ENCODE data around the gene PILRA. TPM values are rescaled to one million over a fixed set of nuclear protein-coding genes. Genes with fewer than 3 reads are reported as not detected.
"Not testable (repeated sequence)": the region's sequence is repeated elsewhere in the genome, so short reads cannot be mapped to it uniquely, and the experiment has no call there.

Gene PILRA
- total RNA-seq, 1 experiment from 2014 or later, result 0.57 TPM

- DNase-seq (ENCODE audit: extremely low read depth, low read depth), result no peak
These were observed 16.1 kb upstream of the PILRA start for GRCh38 chr7:100357131-100357561.

DNA sequence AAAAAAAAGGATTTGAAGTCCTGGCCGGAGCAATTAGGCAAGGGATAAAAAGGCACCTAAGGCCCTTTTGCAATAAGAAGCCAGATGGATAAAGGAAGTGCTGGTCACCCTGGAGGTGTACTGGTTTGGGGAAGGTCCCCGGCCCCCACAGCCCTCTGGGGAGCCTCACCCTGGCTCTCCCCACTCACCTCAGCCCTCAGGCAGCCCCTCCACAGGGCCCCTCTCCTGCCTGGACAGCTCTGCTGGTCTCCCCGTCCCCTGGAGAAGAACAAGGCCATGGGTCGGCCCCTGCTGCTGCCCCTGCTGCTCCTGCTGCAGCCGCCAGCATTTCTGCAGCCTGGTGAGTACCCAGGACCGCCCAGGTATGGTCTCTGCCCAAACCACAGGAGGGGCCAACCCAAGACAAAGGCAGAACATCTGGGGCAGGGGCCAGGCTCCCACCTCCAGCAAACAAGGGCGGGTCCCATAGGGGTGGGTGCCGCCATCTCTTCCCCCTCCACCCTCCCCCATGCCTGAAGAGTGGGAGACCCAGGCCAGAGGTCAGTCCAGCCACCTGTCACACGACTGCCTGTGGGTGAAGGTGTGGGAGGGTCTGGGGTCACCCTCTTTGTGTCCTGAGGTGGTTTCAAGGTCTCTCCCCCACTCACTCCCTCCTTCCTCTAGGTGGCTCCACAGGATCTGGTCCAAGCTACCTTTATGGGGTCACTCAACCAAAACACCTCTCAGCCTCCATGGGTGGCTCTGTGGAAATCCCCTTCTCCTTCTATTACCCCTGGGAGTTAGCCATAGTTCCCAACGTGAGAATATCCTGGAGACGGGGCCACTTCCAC is 15.0 kb upstream of the PILRA start, which contains the start of gene PILRB:
Gene PILRB, plus strand, starts transcription at position 91 of the 830 bp plus-strand sequence. Its CDS starts 186 bp downstream, at position 277.
- no peak for DNase-seq (ENCODE audit: extremely low read depth, low read depth)

- DNase-seq (ENCODE audit: extremely low read depth, low read depth), result no peak
These were observed 14.5 kb upstream of the PILRA start for GRCh38 chr7:100358857-100359212.

DNA sequence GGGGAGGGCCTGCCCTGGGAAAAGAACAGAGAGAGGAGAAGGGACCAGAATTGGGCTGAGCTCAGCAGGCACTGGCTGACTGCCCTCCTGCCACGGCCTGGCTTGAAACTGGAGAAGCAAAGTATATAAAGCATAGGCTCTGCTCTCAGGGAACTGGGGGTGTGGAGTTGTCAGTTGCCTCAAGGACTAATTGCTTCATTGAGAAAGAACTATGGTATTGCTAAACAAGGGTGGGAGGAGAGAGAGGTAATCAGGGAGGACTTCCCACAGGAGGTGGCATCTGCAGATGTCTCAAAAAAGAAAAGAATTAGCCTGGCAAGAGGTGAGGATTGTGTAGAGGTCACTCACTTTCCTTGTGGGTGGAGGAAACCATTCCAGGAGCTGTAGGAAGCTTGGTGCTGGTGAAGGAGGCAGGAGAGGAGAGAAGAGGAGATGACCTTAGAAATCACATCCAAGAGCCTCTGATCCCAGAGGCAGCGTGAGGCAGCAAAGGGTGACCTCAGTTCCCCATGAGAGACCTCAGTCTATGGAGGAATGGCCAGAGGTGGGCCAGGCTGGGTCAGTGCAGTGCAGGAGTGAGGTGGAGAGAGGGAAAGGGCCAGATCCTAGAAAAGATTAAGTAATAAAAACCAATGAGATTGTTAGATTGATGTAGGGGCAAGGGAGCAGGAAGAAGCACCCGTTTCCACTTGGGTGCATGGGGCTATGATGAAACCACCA is 13.0 kb upstream of the PILRA start:
- DNase-seq (ENCODE audit: extremely low read depth, low read depth), result no peak

- DNase-seq (ENCODE audit: extremely low read depth, low read depth), result no peak
These were observed 10.2 kb upstream of the PILRA start for GRCh38 chr7:100363098-100363497.

DNA sequence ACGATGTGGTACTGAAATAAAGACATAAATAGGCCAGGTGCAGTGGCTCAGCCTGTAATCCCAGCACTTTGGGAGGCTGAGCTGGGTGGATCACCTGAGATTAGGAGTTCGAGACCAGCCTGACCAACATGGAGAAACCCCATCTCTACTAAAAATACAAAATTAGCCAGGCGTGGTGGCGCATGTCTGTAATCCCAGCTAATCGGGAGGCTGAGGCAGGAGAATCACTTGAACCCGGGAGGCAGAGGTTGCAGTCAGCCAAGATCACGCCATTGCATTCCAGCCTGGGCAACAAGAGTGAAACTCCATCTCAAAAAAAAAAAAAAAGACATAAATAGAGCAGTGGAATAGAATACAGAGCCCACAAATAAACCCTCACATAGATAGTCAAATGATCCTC is 9.5 kb upstream of the PILRA start:
- DNase-seq (ENCODE audit: extremely low read depth, low read depth), result not testable (repeated sequence)

GRCh38 chr7:100364480-100364879 is 8.8 kb upstream of the PILRA start:
- DNase-seq (ENCODE audit: extremely low read depth, low read depth), result no peak

DNA sequence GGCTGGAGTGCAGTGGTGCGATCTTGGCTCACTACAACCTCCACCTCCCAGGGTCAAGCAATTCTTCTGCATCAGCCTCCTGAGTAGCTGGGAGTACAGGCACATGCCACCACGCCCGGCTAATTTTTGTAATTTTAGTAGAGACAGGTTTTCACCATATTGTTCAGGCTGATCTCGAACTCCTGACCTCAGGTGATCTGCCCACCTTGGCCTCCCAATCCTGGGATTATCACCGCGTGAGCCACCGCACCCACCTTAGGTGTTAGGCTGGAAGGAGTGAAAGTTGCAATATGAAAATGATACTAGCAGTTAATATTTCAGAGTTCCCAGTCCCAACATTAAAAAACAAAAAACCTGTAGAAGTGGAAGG is 7.3 kb upstream of the PILRA start:
- not testable (repeated sequence) for DNase-seq (ENCODE audit: extremely low read depth, low read depth)

GRCh38 chr7:100366411-100367250 is 6.7 kb upstream of the PILRA start:
- no peak for DNase-seq (ENCODE audit: extremely low read depth, low read depth)

DNA sequence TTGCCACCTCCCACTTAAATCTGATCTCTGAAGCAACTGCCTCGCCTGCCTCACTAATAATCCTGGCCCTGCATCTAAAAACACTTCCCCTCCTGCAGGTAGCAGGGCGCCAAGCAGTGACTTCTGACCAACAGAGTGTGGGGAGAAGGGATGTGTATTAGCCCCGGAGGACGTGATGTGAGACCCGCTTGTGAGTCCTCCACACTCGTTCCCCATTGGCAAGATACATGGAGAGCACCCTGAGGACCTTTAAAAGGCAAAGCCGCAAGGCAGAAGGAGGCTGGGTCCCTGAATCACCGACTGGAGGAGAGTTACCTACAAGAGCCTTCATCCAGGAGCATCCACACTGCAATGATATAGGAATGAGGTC is 6.1 kb upstream of the PILRA start:
- DNase-seq (ENCODE audit: extremely low read depth, low read depth), result no peak

DNA sequence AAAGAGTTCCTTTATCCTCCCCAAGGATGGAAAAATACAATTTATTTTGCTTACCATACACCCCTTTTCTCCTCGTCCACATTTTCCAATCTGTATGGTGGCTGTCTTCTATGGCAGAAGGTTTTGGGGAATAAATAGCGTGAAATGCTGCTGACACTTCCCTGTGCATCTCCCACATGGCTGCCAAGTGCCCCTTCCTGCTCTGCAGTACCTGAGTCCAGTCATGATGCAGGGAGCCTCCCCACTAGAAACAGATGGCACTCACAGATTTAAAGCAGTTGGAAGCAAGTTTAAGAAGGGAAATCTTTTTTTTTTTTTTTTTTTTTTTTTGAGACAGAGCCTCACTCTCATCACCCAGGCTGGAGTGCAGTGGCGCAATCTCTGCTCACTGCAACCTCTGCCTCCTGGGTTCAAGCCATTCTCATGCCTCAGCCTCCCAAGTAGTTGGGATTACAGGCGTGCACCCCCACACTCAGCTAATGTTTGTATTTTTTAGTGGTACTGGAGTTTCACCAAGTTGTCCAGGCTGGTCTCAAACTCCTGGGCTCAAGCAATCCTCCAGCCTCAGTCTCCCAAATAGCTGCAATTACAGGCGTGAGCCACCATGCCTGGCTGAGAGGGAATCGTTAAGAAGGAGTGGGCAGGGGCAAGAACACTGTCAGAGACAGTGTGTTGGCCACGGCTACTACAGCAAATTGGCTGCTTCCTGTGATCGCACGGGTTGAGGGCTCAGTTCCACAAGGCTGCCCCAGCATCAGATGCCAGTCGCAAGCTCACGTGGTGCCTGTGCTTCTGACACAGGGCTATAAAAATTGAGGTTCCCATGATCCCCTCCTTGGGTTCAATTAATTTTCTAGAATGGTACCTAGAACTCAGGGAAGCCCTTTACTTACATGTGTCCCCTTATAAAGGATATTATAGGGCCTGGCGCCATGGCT is 5.3 kb upstream of the PILRA start:
- DNase-seq (ENCODE audit: extremely low read depth, low read depth), result no peak

GRCh38 chr7:100369105-100369504 is 4.2 kb upstream of the PILRA start:
- no peak for DNase-seq (ENCODE audit: extremely low read depth, low read depth)

- DNase-seq (ENCODE audit: extremely low read depth, low read depth), result no peak
These were observed 3.0 kb upstream of the PILRA start for GRCh38 chr7:100370303-100370702.

- DNase-seq (ENCODE audit: extremely low read depth, low read depth), result no peak
These were observed 2.5 kb upstream of the PILRA start for GRCh38 chr7:100370746-100371145.

DNA sequence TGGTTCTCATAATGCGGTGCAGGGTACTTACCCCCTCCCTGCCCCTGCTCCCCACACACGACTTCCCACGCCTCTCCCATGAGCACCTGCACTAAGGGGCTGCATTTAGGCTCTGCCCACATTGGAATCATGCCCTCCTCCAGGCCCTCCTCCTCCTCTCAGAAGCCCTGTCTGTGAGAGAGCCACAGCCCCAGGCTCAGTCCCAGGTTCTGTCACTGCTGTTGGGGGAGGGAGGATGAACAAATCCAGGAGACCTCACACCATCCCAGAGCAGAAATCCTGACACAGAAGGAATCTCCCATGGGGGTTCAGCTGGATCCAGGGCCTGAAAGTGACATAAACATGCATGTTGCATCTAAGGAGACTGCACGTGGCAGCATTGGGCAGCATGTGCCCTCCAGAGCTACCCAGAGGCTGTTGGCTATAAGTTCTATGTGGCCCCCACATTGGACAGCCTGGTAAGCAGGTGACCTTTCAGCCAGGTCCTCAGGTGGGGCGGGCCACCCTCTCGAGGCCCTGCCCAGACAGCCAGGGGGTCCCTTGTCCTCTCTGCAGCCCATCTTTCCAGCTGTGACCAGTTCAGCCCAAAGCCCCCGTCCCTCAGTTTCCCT is 1.6 kb upstream of the PILRA start:
- DNase-seq (ENCODE audit: extremely low read depth, low read depth), result no peak

- no peak for DNase-seq (ENCODE audit: extremely low read depth, low read depth)
These were observed 1.0 kb upstream of the PILRA start for GRCh38 chr7:100372256-100372655.

- no peak for DNase-seq (ENCODE audit: extremely low read depth, low read depth)
These were observed 593 bp upstream of the PILRA start for GRCh38 chr7:100372694-100373093.

GRCh38 chr7:100373870-100374598 is 747 bp downstream of the PILRA start:
- not testable (repeated sequence) for DNase-seq (ENCODE audit: extremely low read depth, low read depth)

DNA sequence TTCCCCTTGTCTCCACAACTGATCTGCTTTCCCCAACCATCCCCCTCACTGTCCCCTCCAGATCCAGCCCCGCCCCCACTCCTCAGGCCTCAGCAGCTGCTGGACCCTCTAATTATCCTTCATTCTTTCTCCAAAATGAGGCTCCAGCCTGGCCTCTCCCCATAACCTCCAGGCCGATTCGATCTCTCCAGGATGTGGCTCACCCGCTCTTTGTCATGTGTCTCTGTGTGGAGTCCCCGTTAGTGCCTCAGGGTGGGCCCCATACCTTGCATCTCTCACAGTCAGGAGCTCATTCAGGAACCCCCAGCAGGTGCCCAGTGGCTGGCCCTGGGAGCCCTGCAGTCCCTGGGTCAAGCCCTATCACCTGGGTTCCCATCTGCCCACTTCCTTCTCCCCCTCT is 1.3 kb downstream of the PILRA start:
- no peak for DNase-seq (ENCODE audit: extremely low read depth, low read depth)

All from NCI-H460 (cell line).